HG03354 (cell line): ENCODE results near the gene TRIM73.
"Not testable (repeated sequence)": the region's sequence is repeated elsewhere in the genome, so short reads cannot be mapped to it uniquely, and the experiment has no call there.

Experiments
- ATAC-seq: cut with Tn5 transposase; IDR thresholded peaks from one replicate; pipeline ENCODE4 v1.9.1; 2021; ENCODE audit warnings: mild to moderate bottlenecking; ENCODE audit not compliant: unreplicated experiment, poor library complexity, severe bottlenecking

The TRIM73 gene

GRCh38 chr7:75414708-75415427 is 19.4 kb downstream of the TRIM73 start:
- ATAC-seq, result not testable (repeated sequence)

DNA sequence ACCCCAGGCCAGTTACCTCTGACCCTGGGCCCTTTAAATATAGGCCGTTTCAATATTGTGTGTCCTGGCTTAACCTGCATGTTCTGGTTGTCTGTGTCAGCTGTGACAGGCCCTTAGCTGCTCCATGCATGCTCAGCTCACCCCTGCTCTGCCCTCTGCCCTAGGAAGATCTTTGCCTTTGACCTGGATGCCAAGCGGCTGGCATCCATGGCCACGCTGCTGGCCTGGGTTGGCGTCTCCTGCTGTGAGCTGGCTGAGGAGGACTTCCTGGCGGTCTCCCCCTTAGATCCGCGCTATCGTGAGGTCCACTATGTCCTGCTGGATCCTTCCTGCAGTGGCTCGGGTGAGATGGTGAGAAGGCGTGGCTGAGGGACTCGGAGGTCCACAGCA is 20.0 kb downstream of the TRIM73 start:
- ATAC-seq, result not testable (repeated sequence)

- ATAC-seq, result not testable (repeated sequence)
Observed at GRCh38 chr7:75415829-75416373, 20.5 kb downstream of the TRIM73 start.

GRCh38 chr7:75416787-75417186 is 21.4 kb downstream of the TRIM73 start:
- not testable (repeated sequence) for ATAC-seq

GRCh38 chr7:75418292-75418858 is 22.9 kb downstream of the TRIM73 start:
- ATAC-seq, result not testable (repeated sequence)

GRCh38 chr7:75419210-75419609 is 23.8 kb downstream of the TRIM73 start:
- not testable (repeated sequence) for ATAC-seq

DNA sequence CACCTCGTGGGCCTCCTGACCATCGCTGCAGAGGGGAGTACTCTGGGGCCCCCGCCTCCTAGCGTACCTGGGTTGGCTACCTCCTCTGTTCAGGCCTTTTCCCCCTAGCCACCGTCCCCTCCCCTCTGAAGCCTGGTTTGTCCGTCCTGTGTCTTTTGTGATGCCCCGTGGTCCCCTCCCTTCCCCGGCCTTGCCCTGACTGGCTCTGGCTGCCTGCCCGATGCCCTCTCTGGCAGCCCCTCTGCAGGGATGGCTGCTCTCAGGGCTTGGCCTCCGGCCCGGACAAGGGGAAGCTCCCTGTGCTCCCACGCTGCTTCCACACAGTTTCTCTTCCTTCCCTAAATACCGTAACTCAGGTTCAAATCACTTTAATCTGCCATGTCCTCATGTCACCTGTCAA is 24.3 kb downstream of the TRIM73 start:
- not testable (repeated sequence) for ATAC-seq

DNA sequence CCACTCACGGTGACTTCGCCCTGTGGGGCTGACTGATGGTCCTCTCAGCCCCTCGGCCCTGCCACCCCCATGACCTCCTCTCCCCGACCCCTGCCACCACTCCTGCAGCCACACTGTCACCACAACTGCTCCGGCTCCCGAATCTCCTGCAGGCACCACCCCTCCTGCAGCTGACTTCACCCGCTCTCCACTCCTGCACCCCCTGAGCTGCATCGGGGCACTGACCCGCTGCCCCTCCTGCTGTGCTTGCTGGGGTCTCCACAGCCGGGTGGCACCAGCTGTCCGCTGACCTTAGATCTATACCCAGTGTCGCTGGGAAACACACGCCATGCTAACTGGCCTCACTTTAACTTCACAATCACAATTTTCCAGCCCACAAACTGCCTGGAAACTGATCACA is 24.7 kb downstream of the TRIM73 start:
- not testable (repeated sequence) for ATAC-seq

GRCh38 chr7:75421798-75422710 is 26.6 kb downstream of the TRIM73 start:
- ATAC-seq, result not testable (repeated sequence)

GRCh38 chr7:75423481-75423880 is 28.1 kb downstream of the TRIM73 start:
- ATAC-seq, result not testable (repeated sequence)

GRCh38 chr7:75439000-75439399 is 43.6 kb downstream of the TRIM73 start:
- ATAC-seq, result not testable (repeated sequence)

DNA sequence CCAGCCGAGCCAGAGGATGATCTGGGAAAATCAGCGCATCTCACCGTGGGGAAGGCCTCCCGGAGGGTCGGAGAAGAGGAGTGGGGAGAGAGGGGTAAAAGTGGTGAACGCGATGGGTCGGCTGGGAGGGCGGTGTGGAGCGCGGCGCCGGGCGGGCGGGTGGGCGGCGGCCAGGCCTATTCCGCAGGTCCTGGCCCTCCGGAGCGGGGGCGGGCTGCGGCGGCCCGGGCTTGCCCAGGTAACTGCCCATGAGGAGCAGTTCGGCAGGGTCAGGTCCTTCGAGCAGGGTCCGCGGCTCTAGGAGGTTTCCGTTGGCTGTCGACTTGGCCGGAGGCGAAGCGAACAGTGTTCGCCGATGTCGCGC is 46.7 kb downstream of the TRIM73 start:
- ATAC-seq, result peak; percentile 55

- ATAC-seq, result peak; percentile 78
Observed at GRCh38 chr7:75442465-75443111, 47.2 kb downstream of the TRIM73 start.

DNA sequence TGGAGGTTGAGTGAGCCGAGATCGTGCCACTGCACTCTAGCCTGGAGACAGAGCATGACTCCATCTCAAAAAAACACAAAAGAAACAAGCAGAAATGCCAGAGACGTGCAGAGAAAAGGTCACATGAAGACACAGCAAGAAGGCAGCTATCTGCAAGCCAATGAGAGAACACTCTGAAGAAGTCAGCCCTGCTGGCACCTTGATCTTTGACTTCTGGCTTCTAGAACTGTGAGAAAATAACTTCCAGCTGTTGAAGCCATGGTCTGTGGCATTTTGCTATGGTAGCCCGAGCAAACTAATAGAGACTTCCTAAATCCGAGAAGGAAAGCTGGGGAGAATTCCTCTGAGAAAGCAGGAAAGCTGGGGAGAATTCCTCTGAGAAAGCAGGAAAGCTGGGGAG is 54.5 kb downstream of the TRIM73 start:
- not testable (repeated sequence) for ATAC-seq

- peak; percentile 96 for ATAC-seq
Observed at GRCh38 chr7:75452494-75452955, 57.1 kb downstream of the TRIM73 start.
